Fibroblast of pulmonary artery (primary cell): ENCODE data around the gene F12.

Source experiments
- DNase-seq: peaks from one replicate; pipeline ENCODE4 v3.0.0-alpha.2; 2010; ENCODE audit warnings: low read depth
- H3K4me3 ChIP-seq: replicated peaks from 2 replicates; pipeline ENCODE4 v1.5.1; 2011; ENCODE audit warnings: low read depth, mild to moderate bottlenecking, control low read depth, low read length, moderate library complexity
- TF ChIP-seq, protein P1 (sequence below): IDR thresholded peaks from 2 replicates; pipeline ENCODE4 v1.5.1; 2011; ENCODE audit warnings: mild to moderate bottlenecking, control low read depth, low read length, inconsistent platforms; ENCODE audit errors: missing control alignments

F12 gene

DNA sequence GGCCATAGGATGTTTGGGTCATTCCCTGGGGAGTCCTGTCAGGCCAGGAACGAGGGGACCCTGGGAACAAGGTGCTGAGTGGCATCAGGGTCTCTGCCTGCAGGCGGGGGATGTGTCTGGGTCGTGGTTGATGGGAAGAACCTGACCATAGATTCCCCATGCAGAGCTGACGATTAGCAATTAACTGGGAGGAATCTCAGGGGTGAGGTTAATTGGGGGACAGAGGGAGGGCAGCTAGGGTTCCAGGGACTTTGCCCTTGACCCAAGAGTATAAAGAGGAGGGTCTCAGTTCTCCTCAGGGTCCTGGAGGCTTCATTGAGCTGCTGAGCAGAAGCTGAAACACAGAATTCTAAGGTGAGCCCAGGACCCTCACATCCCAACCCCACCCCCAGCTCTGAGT is 25.2 kb downstream of the F12 start, which contains the start of gene SLC34A1:
Gene SLC34A1, plus strand, starts transcription at position 301 of the 400 bp plus-strand sequence. CDS start 1,308 bp downstream, outside the sequence.
- no peak for DNase-seq
- TF ChIP-seq, protein P1, sequence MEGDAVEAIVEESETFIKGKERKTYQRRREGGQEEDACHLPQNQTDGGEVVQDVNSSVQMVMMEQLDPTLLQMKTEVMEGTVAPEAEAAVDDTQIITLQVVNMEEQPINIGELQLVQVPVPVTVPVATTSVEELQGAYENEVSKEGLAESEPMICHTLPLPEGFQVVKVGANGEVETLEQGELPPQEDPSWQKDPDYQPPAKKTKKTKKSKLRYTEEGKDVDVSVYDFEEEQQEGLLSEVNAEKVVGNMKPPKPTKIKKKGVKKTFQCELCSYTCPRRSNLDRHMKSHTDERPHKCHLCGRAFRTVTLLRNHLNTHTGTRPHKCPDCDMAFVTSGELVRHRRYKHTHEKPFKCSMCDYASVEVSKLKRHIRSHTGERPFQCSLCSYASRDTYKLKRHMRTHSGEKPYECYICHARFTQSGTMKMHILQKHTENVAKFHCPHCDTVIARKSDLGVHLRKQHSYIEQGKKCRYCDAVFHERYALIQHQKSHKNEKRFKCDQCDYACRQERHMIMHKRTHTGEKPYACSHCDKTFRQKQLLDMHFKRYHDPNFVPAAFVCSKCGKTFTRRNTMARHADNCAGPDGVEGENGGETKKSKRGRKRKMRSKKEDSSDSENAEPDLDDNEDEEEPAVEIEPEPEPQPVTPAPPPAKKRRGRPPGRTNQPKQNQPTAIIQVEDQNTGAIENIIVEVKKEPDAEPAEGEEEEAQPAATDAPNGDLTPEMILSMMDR, result no peak
- no peak within 1 kb of the TSS for H3K4me3 ChIP-seq

DNA sequence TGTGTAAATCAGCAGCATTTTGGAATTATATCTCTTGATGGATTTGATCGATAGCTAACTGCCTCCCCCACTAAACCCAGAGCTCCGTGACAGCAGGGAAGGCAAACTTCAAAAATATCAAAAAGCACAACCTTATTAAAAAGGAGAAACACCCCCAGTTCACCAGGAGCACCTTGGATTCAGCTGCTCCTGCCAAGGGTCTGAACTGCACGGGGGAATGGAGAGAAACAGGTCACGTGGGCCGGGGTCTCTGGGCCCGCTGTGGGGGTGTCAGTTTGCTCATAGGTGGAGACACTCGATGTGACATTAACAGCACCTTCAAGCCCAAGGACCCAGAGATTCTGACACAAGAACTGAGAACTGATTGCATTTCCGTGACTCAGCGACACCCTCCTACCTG is 26.2 kb downstream of the F12 start:
- TF ChIP-seq, protein P1, result no peak
- DNase-seq, result no peak
- H3K4me3 ChIP-seq, result no peak overlapping the region

DNA sequence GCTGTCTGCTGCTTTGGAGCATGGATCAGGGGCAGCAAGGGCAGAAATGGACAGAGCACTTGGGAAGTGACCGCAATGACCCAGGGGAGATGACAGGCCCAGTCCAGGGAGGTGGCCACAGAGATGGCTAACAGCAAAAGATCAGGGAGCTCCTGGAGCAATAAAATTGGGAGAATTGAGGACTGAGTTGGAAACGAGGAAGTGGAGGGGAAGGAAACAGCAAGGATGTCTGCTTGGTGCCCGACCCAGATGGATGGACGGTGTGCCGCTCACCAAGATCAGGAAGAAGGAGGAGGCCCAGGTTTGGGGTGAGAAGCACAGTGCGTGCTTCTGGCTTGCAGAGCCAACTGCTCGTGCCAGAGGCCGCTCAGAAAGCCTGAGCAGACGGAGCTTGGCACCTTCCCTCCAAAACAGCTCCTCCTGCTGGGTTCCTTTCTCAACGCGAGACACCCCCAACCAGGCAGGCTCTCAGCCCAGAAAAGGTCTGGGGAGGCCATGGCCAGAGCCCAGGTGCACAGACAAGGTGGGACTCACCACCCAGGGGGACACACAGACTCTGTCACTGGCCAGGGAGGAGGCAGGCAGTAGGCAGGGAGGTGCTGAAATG is 26.8 kb downstream of the F12 start:
- no peak overlapping the region for H3K4me3 ChIP-seq
- peak; percentile 49 for DNase-seq
- TF ChIP-seq, protein P1, result peak; percentile 44

DNA sequence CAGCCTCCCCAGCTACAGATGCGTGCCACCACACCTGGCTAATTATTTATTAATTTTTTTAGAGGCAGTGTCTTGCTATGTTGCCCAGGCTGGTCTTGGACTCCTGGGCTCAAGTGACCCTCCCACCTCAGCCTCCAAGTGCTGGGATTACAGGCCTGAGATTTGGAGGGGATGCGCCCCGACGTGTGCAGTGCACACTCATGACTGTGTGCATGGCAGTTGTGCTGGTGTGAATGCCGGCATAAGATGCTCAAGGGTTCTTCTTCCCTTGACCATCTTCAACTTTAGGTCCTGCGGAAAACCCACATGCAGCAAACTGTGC is 28.6 kb downstream of the F12 start:
- DNase-seq, result no peak
- TF ChIP-seq, protein P1, result no peak
- H3K4me3 ChIP-seq, result no peak overlapping the region

DNA sequence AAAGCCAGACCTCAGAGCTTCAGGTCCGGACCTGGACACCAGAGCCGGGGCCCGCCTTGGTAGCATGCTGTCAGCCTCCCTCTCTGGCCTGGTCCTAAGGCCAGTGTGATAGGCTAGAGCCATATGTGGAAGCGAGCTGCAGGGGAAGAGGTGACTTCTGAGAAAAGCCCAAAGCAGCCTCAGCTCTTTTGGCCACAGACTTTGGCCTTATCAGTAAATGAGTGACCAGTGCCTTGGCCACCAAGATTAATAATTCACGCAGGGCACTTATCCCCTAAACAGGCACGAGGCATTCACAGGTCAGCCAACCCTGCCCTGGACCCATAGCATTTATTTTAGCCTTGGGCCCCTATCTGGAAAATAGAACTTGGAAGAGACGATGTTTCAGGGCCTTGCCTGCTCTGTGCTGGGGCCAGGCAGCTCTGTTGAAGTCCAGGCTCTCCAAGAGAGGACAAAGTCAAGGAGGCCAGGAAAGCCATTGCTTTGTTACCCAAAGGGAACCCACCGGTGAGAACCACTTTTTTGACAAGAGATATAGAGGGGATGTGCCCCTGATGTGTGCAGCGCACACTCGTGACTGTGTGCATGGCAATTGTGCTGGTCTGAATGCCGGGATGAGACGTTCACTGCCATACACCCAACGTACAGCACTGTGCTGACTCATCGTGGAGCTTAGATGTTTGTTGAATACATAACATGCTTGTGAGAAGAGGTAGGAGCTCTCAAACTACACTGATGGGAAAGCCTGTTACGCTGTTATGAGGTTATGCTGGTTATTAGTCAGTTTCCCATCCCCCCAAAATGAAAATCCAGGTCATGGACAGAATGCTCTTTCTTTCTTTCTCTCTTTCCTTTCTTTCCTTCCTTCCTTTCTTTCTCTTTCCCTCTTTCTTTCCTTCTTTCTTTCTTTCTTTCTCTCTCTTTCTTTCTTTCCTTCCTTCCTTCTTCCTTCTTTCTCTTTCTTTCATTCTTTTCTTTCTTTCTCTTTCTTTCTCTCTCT is 30.2 kb downstream of the F12 start:
- DNase-seq, result peak; percentile 70
- TF ChIP-seq, protein P1, result no peak
- no peak overlapping the region for H3K4me3 ChIP-seq

DNA sequence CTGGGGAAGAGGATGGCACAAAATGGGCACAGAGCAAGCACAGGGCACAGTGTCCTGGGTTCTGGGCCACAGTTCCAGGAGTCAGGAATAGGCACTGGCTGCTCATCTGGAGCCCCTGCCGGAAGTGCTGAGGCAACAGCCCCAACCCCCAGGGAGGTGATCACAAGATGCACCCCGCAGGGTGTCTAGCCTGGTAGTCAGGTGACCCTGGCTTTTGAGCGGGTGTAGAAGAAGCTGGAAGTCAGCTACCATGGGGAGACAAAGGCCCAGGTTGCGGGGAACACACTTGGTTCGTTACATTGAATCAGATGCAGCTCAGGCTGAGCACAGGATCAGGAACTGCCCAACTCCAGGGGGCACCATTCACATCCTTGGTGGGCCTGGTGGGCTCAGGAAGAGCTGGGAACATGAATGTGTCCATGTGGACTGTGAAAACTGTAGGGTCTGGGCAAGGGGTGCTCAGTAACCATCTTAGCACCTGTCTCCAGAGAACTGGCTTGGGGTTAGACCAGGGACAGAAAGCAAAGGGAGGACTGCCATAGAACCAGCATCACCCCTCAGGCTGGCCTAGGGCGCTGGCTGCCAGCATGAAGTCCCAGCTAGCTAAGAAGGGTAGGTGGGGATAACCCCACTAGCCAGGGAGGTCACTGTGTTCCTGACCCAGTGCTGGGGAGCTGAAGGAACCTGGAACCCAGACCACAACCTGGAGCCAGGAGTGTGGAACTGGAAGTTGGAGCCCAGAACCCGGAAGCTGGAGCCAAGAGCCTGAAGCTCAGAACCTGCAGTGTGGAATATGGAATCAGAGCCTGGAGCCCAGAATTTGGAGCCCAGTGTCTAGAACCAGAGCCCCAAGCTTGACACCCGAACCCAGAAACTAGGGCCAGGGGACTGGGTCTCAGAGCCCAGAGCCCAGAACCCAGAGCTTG is 31.2 kb downstream of the F12 start:
- H3K4me3 ChIP-seq, result no peak overlapping the region
- TF ChIP-seq, protein P1, result no peak
- DNase-seq, result no peak
